H1 (cell line): ENCODE results near the gene SCGB3A1. TPM values are rescaled to one million over a fixed set of nuclear protein-coding genes. Genes with fewer than 3 reads are reported as not detected.

Experiments used
- CTCF ChIA-PET: fragments of 300-600 bp; sonication (Branson Sonifier 250); formaldehyde crosslinking; loops from one replicate; lab custom pipeline; 2021; ENCODE audit not compliant: partially characterized antibody; lab: Charles Lee
- POLR2A ChIA-PET: fragments of 300-600 bp; sonication (Branson Sonifier 250); formaldehyde crosslinking; loops from one replicate; lab custom pipeline; 2021; ENCODE audit warnings: inconsistent platforms; ENCODE audit not compliant: partially characterized antibody; lab: Charles Lee
- DNase-seq, 2 experiments: peaks; one replicate each; pipeline versions ENCODE4 v3.0.0 to v3.0.0-alpha.2; 2010 to 2022; ENCODE audit warnings: low spot score in 2 of 2, low read depth in 1 of 2, mixed read lengths in 1 of 2
- FAIRE-seq: peaks from 2 replicates; lab custom pipeline; 2011; peaks lifted over from hg19 to GRCh38; lab: Jason Lieb, UNC
- H2AFZ ChIP-seq: 2 replicates; pipeline ENCODE4 v1.8.1; 2012; ENCODE audit warnings: low read length, inconsistent platforms
- H2AK5ac ChIP-seq: 2 replicates; pipeline ENCODE4 v1.6.1; 2013; ENCODE audit warnings: low read depth, low read length
- H2BK120ac ChIP-seq: replicated peaks from 2 replicates; pipeline ENCODE3; 2013; ENCODE audit warnings: low read depth, low read length, inconsistent platforms
- H2BK12ac ChIP-seq: 2 replicates; pipeline ENCODE4 v1.6.1; 2013; ENCODE audit warnings: low read depth, low read length
- H2BK15ac ChIP-seq: 2 replicates; pipeline ENCODE4 v1.6.1; 2013; ENCODE audit warnings: low read length
- H2BK20ac ChIP-seq: 2 replicates; pipeline ENCODE4 v1.6.1; 2013; ENCODE audit warnings: low read length
- H2BK5ac ChIP-seq: 2 replicates; pipeline ENCODE4 v1.6.1; 2013; ENCODE audit warnings: low read depth, low read length
- H3K14ac ChIP-seq: 2 replicates; pipeline ENCODE4 v1.6.1; 2013; ENCODE audit warnings: inconsistent platforms; ENCODE audit not compliant: insufficient read length
- H3K18ac ChIP-seq: 2 replicates; pipeline ENCODE4 v1.6.1; 2013; ENCODE audit warnings: low read length; ENCODE audit errors: extremely low read depth
- H3K23ac ChIP-seq: 2 replicates; pipeline ENCODE4 v1.6.1; 2013; ENCODE audit warnings: inconsistent platforms; ENCODE audit not compliant: insufficient read length
- H3K23me2 ChIP-seq: 2 replicates; pipeline ENCODE4 v1.6.1; 2013; ENCODE audit warnings: low read depth, low read length
- H3K27ac ChIP-seq: 2 replicates; pipeline ENCODE4 v1.6.1; 2011; ENCODE audit warnings: low read depth, low read length, inconsistent platforms
- H3K27me3 ChIP-seq, 4 experiments: replicated peaks in 1 of 4; 1 replicate in 1 of 4; 2 replicates in 3 of 4; pipeline versions ENCODE4 v1.6.1 to v1.8.1; 2011 to 2013; ENCODE audit warnings: low read length in 3 of 4, mild to moderate bottlenecking in 3 of 4, inconsistent platforms in 2 of 4, mixed read lengths in 2 of 4, moderate library complexity in 1 of 4; ENCODE audit not compliant: control insufficient read depth in 3 of 4, insufficient read depth in 3 of 4; ENCODE audit errors: extremely low read depth in 1 of 4
- H3K36me3 ChIP-seq, 4 experiments: 2 replicates each; pipeline versions ENCODE4 v1.6.1 to v1.8.1; 2011 to 2013; ENCODE audit warnings: mild to moderate bottlenecking in 4 of 4, low read length in 3 of 4, moderate library complexity in 2 of 4, control low read depth in 1 of 4, inconsistent platforms in 1 of 4; ENCODE audit not compliant: insufficient read depth in 4 of 4, control insufficient read depth in 2 of 4
- H3K4ac ChIP-seq: replicated peaks from 2 replicates; pipeline ENCODE3; 2013; ENCODE audit warnings: low read length, low read depth, mixed read lengths, inconsistent platforms; ENCODE audit not compliant: insufficient read length
- H3K4me1 ChIP-seq, 4 experiments: replicated peaks in 1 of 4; 1 replicate in 1 of 4; 2 replicates in 3 of 4; pipeline versions ENCODE4 v1.6.1 to v1.8.1; 2011 to 2013; ENCODE audit warnings: low read length in 3 of 4, inconsistent platforms in 2 of 4, mixed read lengths in 1 of 4; ENCODE audit not compliant: insufficient read depth in 4 of 4, control insufficient read depth in 3 of 4
- H3K4me2 ChIP-seq, 2 experiments: 2 replicates each; pipeline versions ENCODE4 v1.6.1 to v1.8.1; 2011 to 2013; ENCODE audit warnings: low read depth in 2 of 2, low read length in 2 of 2, control low read depth in 1 of 2, inconsistent platforms in 1 of 2, mild to moderate bottlenecking in 1 of 2; ENCODE audit not compliant: insufficient read depth in 1 of 2
- H3K4me3 ChIP-seq, 4 experiments: fragments of 200-600, 300-600 bp in 1 of 4; sonication (generic), shearing (Covaris generic), sonication (Bioruptor Twin) in 1 of 4; 2 replicates each; pipeline versions ENCODE4 v1.5.1 to v1.8.1; 2011 to 2016; ENCODE audit warnings: low read length in 4 of 4, low read depth in 3 of 4, control low read depth in 2 of 4, inconsistent platforms in 2 of 4, mild to moderate bottlenecking in 2 of 4, mixed read lengths in 1 of 4, moderate library complexity in 1 of 4; ENCODE audit not compliant: insufficient read depth in 2 of 4; ENCODE audit errors: extremely low read depth in 1 of 4
- H3K56ac ChIP-seq: replicated peaks from 2 replicates; pipeline ENCODE3; 2013; ENCODE audit warnings: low read depth, mild to moderate bottlenecking, mixed read lengths, low read length, inconsistent platforms; ENCODE audit not compliant: insufficient read length
- H3K79me1 ChIP-seq: 2 replicates; pipeline ENCODE4 v1.6.1; 2013; ENCODE audit warnings: low read depth, low read length, control low read depth
- H3K79me2 ChIP-seq, 2 experiments: 2 replicates each; pipeline versions ENCODE4 v1.6.1 to v1.8.1; 2012 to 2013; ENCODE audit warnings: low read length in 2 of 2, mild to moderate bottlenecking in 2 of 2, inconsistent platforms in 1 of 2; ENCODE audit not compliant: insufficient read depth in 2 of 2, control insufficient read depth in 1 of 2
- H3K9ac ChIP-seq, 4 experiments: replicated peaks in 1 of 4; 1 replicate in 1 of 4; 2 replicates in 3 of 4; pipeline versions ENCODE4 v1.6.1 to v1.8.1; 2011 to 2013; ENCODE audit warnings: low read depth in 3 of 4, low read length in 3 of 4, control low read depth in 2 of 4, mild to moderate bottlenecking in 2 of 4, moderate library complexity in 2 of 4, inconsistent platforms in 1 of 4; ENCODE audit errors: extremely low read depth in 1 of 4
- H3K9me3 ChIP-seq, 2 experiments: 2 replicates each; pipeline versions ENCODE4 v1.6.1 to v1.8.1; 2012 to 2013; ENCODE audit warnings: mild to moderate bottlenecking in 2 of 2, moderate library complexity in 2 of 2, control low read depth in 1 of 2, inconsistent platforms in 1 of 2, low read depth in 1 of 2, low read length in 1 of 2, mixed read lengths in 1 of 2; ENCODE audit not compliant: insufficient read depth in 2 of 2
- H4K20me1 ChIP-seq, 2 experiments: replicated peaks in 1 of 2; 2 replicates each; pipeline versions ENCODE3 to v1.8.1; 2011 to 2013; ENCODE audit warnings: inconsistent platforms in 2 of 2, low read length in 2 of 2, mild to moderate bottlenecking in 1 of 2; ENCODE audit not compliant: insufficient read depth in 2 of 2, control insufficient read depth in 1 of 2
- H4K5ac ChIP-seq: 2 replicates; pipeline ENCODE4 v1.6.1; 2013; ENCODE audit warnings: low read length, low read depth, mixed read lengths, inconsistent platforms; ENCODE audit not compliant: insufficient read length
- H4K8ac ChIP-seq: 2 replicates; pipeline ENCODE4 v1.8.0; 2013; ENCODE audit warnings: mild to moderate bottlenecking, moderate library complexity, low read length, inconsistent platforms; ENCODE audit not compliant: insufficient read depth; ENCODE audit errors: extremely low read depth
- H4K91ac ChIP-seq: replicated peaks from 2 replicates; pipeline ENCODE3; 2013; ENCODE audit warnings: low read length, mixed read lengths, inconsistent platforms; ENCODE audit not compliant: insufficient read length
- CBX5 ChIP-seq: fragments of 300-800, 300-1000 bp; sonication (generic); IDR thresholded peaks from 2 replicates; pipeline ENCODE4 v1.7.1; 2016; ENCODE audit warnings: antibody characterized with exemption, low read length, low read depth
- JUND ChIP-seq: IDR thresholded peaks from 2 replicates; pipeline ENCODE4 v1.6.1; 2011; ENCODE audit warnings: mild to moderate bottlenecking, improper control_type of control experiment, low read length
- POLR2AphosphoS5 ChIP-seq: IDR thresholded peaks from 2 replicates; pipeline ENCODE4 v1.6.1; 2011; ENCODE audit warnings: low read depth, low read length
- POU5F1 ChIP-seq: IDR thresholded peaks from 2 replicates; pipeline ENCODE4 v1.6.1; 2011; ENCODE audit warnings: low read depth, mild to moderate bottlenecking, low read length, moderate library complexity
- SIN3A ChIP-seq, 2 experiments: IDR thresholded peaks in 1 of 2; conservative IDR thresholded peaks in 1 of 2; 2 replicates each; pipeline ENCODE4 v1.6.1; 2011 to 2012; ENCODE audit warnings: low read length in 2 of 2, improper control_type of control experiment in 1 of 2, low read depth in 1 of 2, mild to moderate bottlenecking in 1 of 2
- SIX5 ChIP-seq: IDR thresholded peaks from 2 replicates; pipeline ENCODE4 v1.6.1; 2011; ENCODE audit warnings: mild to moderate bottlenecking, low read depth, low read length
- ZNF274 ChIP-seq: IDR thresholded peaks from 2 replicates; pipeline ENCODE4 v1.7.0; 2012; ENCODE audit warnings: low read length, borderline replicate concordance; ENCODE audit errors: extremely low read depth
- WGBS, 2 experiments: shearing (Covaris generic) in 1 of 2; methylation state at CpG; one replicate each; pipeline versions ENCODE4 v1.1.6 to v1.1.7; 2013 to 2015; ENCODE audit warnings: low lambda C conversion rate in 2 of 2, mixed read lengths in 2 of 2, inconsistent platforms in 1 of 2, low coverage in 1 of 2, missing lambda C conversion rate in 1 of 2; ENCODE audit not compliant: insufficient replicate concordance in 2 of 2, insufficient coverage in 1 of 2, insufficient read length in 1 of 2; ENCODE audit errors: extremely low coverage in 1 of 2, missing lambda C conversion rate in 1 of 2; 5-methylcytosine and 5-hydroxymethylcytosine counted together
- polyA plus RNA-seq, 7 experiments: library from polyadenylated mRNA; depleted of rRNA in 3 of 7; stranded (reverse) in 5 of 7; unstranded in 2 of 7; fragments of >200 nt in 5 of 7; fragments of 200-250 nt in 2 of 7; gene quantifications; 1 replicate in 5 of 7; 2 replicates in 1 of 7; 4 replicates in 1 of 7; pipeline versions ENCODE4 v1.2.1 to v1.2.3, GENCODE V29; 2011 to 2013; ENCODE audit warnings: missing spikeins in 2 of 7, mixed read lengths in 2 of 7
- total RNA-seq: library from RNA; stranded (reverse); fragmentation: NEBNext Ultra II Directional; extraction: Animal tissue kit (Norgen Biotek cat#: 25700); gene quantifications from 2 replicates; pipeline ENCODE4 v1.2.1, GENCODE V29; 2021

Gene SCGB3A1
- total and polyA plus RNA-seq, 2 of the 8 experiments (the other 6 are each of a cell fraction or from before 2014, with no cell fraction given) = 0.20 TPM; not detected in 1

DNA sequence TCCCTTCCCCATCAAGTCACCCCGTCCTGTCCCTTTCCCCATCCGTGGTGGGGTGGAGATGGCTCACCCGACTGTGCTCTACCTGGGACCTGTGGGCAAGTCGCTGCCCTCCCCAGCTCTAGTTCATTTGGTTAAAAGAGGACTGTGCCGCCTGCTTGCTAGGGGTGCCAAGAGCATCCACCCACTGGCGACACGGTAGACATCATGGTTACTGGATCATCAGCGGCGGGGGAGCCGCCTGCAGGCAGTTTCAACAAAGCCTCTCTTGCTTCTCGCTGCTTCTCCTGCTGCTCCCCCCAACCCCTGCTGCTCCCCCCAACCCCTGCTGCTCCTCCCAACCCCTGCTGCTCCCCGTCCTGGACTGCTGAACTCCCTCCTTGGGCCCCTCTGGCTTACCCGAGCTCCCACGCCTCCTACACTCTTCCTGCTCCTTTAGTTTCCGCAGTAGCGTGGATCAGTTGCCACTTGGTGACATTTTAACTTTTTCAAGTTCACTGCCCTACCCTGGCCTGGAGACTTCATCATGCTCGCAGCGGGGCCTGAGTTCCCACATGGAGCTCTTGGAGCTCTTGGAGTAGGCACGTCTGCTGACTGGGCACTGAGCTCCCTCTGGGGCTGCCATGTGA, 22.0 kb upstream of the SCGB3A1 start:
- WGBS, 2 experiments = 83% methylated on average over 17 of the region's 19 CpGs; no CpG with 5 or more reads in 1 of the 2 experiments
- H3K36me3 ChIP-seq = no peaks in the 10 kb centered on the region
- no peak overlapping the region for H2BK20ac ChIP-seq
- H3K79me2 ChIP-seq = no peaks in the 10 kb centered on the region
- H3K23me2 ChIP-seq = no peaks in the 10 kb centered on the region
- no peak overlapping the region for H2BK15ac ChIP-seq
- no peak overlapping the region for H4K91ac ChIP-seq
- no peak overlapping the region for H2AFZ ChIP-seq
- no peak overlapping the region for H2BK120ac ChIP-seq
- H3K9ac ChIP-seq = no peak overlapping the region
- H3K9me3 ChIP-seq = no peaks in the 10 kb centered on the region
- POLR2A ChIA-PET = interaction anchor here (1.0 kb wide), 1 partner anchor 9 kb away, joined by 3 read pairs; no protein-coding TSS in a partner anchor
- no peak overlapping the region for H3K23ac ChIP-seq
- H3K56ac ChIP-seq = no peak overlapping the region
- H3K4me2 ChIP-seq = no peak overlapping the region
- no peak for TF ChIP-seq POLR2AphosphoS5
- no peak for TF ChIP-seq POU5F1
- no peak for TF ChIP-seq JUND
- no peak for TF ChIP-seq SIX5
- TF ChIP-seq ZNF274 = no peak
- no peak for TF ChIP-seq CBX5
- TF ChIP-seq SIN3A (conservative IDR thresholded peaks at IDR 0.05 in 1 of 2, IDR thresholded peaks at IDR 0.05 in 1 of 2; ENCODE audit: low read depth in 1 of 2, low read length in 2 of 2) = no peak
- H2BK12ac ChIP-seq = no peak overlapping the region
- H2BK5ac ChIP-seq = no peak overlapping the region; the same call in 1 of the 2 replicates
- H4K20me1 ChIP-seq = peaks cover 0 to 1% of the 10 kb centered on the region in 2 experiments
- no peak for DNase-seq
- peaks cover 0 to 7% (median 2%) of the 10 kb centered on the region in 4 experiments; a peak in 5 of 7 replicates for H3K27me3 ChIP-seq
- H3K79me1 ChIP-seq = no peaks in the 10 kb centered on the region
- H3K4me3 ChIP-seq = no peak overlapping the region
- H3K18ac ChIP-seq = no peak overlapping the region
- CTCF ChIA-PET = interaction anchor here (0.6 to 2.0 kb wide), 3 partner anchors 8 to 107 kb away, joined by 3 to 5 read pairs (median 3); no protein-coding TSS in a partner anchor
- no peak overlapping the region for H2AK5ac ChIP-seq
- H4K8ac ChIP-seq = no peak overlapping the region
- no peak overlapping the region for H4K5ac ChIP-seq
- H3K4ac ChIP-seq = no peak overlapping the region
- no peak for FAIRE-seq
- no peak overlapping the region for H3K14ac ChIP-seq
- H3K27ac ChIP-seq = no peak overlapping the region
- no peaks in the 10 kb centered on the region; a peak in 1 of 7 replicates for H3K4me1 ChIP-seq
